ENCODE measurements around the gene CDK4. TPM values are rescaled to one million over a fixed set of nuclear protein-coding genes. Genes with fewer than 3 reads are reported as not detected.

The CDK4 gene
- total RNA-seq, 1 experiment from 2014 or later, result 4,723 TPM

DNA sequence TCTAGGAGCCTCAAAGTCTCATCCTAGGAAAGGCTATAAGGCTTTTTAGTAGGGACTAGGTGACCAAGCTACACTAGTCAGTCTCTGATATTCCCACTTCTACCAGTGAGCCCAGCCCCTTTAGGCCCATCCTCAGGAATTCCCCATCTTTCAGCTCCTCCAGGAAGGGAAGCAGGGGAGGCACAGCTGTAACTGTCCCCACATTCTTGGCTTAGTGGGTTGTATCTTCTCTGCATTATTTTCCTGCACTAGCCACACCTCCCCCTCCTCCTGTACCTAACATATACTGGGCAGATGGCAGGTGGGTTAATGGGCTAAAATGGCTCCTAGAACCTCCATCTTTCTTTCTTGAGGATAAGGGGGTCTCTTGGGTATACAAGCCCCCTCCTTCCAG is 15.2 kb upstream of the CDK4 start:
- peaks cover 43% of the 10 kb centered on the region for H3K4me1 ChIP-seq (replicated peaks)
- H3K4me3 ChIP-seq, result no peak overlapping the region
- peak in 1 of 2 experiments; percentile 85 for DNase-seq (ENCODE audit: low read depth in 1 of 2, low spot score in 2 of 2)
- H3K9me3 ChIP-seq (replicated peaks), result peaks cover 25% of the 10 kb centered on the region
- peaks cover 51% of the 10 kb centered on the region for H3K27me3 ChIP-seq (replicated peaks)
- no peak overlapping the region for H3K27ac ChIP-seq
- H3K36me3 ChIP-seq, result peaks cover 63% of the 10 kb centered on the region

DNA sequence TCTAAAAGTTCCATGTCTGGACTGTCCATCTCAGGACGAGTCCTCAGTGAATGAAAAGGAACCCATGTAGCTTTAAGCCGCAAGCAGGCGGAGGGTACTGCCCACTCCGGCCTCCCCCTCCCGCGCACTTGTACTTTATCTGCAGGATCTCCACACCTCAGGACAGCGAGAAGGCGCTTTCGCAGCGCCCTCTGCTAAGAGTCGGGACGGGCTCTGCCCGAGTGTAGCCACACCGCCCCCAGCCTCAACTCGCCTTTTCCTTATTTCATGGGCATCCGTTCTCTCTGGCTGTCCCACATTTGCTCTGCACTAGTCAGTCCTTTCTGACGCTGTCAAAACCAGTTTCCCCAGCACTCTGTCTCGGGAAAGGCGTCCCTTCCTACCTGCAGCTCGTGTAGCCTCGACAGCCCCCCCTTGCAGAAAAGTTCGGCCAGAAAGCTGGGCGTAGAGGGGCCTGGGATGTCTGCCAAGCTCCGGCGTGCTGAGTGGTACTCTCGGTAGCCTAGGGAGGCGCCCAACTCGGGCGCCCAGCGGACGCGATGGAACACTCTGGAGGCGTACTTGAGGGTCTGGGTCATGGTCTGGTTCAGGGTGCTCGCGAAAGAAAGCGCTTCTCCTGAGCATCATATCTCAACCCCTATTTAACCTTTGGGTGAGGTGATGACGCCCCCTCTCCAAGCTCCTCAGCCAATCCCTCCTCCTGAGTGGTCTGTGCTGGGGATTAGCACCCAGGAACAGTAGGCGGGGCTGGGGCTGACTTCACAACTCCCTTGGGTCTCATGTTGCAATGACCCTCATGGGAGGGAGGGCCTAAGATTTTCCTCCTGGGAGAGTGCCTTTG is 14.6 kb upstream of the CDK4 start, which contains the start of gene CYP27B1:
CYP27B1 (minus strand) TSS at position 615 of the 841 bp plus-strand sequence; CDS start at position 578, 37 bp downstream.
- peaks cover 41% of the 10 kb centered on the region for H3K4me1 ChIP-seq (replicated peaks)
- no peak for DNase-seq (ENCODE audit: low read depth in 1 of 2, low spot score in 2 of 2)
- H3K36me3 ChIP-seq, result peaks cover 63% of the 10 kb centered on the region
- H3K4me3 ChIP-seq, result no peak within 1 kb of the TSS
- no peak within 1 kb of the TSS for H3K27ac ChIP-seq
- H3K9me3 ChIP-seq (replicated peaks), result peaks cover 25% of the 10 kb centered on the region
- peaks cover 51% of the 10 kb centered on the region for H3K27me3 ChIP-seq (replicated peaks)

DNA sequence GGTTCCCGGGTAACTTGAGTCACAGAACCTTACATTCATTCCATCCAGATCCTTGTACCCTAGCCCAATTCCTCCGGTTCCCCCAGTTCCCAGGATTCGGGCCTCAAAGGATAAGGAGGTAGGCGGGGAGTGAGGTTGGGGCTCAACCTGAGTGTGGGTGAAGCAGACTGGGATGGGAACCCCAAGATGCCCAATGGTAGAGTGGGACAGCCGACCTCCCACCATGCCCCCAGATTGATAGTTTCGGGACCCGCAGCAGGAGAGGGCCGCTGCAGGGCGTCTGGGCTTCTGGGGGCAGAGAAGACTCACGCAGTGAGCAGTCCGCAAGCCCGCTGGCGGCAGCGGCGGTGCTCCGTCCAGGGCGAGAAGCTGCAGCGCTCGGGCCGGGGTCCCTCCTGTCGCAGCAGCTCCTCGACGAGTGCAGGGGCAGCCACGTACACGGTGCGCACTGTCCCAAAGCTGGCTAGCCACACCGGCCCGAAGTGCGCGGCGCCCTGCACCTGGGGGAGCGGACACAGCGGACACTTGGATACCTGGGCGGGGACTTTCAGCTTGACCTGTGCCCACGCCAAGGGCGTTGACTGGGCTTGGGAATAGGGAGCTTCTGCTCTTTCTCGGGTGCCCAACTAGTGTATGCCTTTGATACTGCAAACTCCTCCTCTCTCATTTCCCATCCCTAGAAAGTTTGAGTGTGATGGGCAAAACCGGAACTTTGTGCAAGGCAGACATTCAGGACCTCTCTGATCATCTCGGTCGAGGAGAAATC is 13.8 kb upstream of the CDK4 start:
- Histone ChIP-seq H3K9me3 (replicated peaks) (peaks cover 25% of the 10 kb centered on the region), H3K4me1 (replicated peaks) (peaks cover 34% of the 10 kb centered on the region), H3K36me3 (peaks cover 61% of the 10 kb centered on the region), H3K27me3 (replicated peaks) (peaks cover 51% of the 10 kb centered on the region), H3K27ac (no peak overlapping the region), H3K4me3 (no peak overlapping the region)
- DNase-seq (ENCODE audit: low read depth in 1 of 2, low spot score in 2 of 2), result no peak

- H3K36me3 ChIP-seq, result peaks cover 54% of the 10 kb centered on the region
- H3K27me3 ChIP-seq (replicated peaks), result peaks cover 51% of the 10 kb centered on the region
- peak overlapping the region; percentile 21 for H3K4me3 ChIP-seq
- peak in 1 of 2 experiments; percentile 99 for DNase-seq (ENCODE audit: low read depth in 1 of 2, low spot score in 2 of 2)
- H3K9me3 ChIP-seq (replicated peaks), result peaks cover 25% of the 10 kb centered on the region
- H3K4me1 ChIP-seq (replicated peaks), result peaks cover 31% of the 10 kb centered on the region
- H3K27ac ChIP-seq, result no peak overlapping the region
These were observed 13.0 kb upstream of the CDK4 start for GRCh38 chr12:57765003-57765697.

- Histone ChIP-seq H3K27ac (no peak overlapping the region), H3K9me3 (replicated peaks) (peaks cover 25% of the 10 kb centered on the region), H3K36me3 (peaks cover 49% of the 10 kb centered on the region), H3K4me3 (peak overlapping the region; percentile 21), H3K27me3 (replicated peaks) (peaks cover 52% of the 10 kb centered on the region), H3K4me1 (replicated peaks) (peaks cover 31% of the 10 kb centered on the region)
- DNase-seq (ENCODE audit: low read depth in 1 of 2, low spot score in 2 of 2), result no peak
These were observed 12.5 kb upstream of the CDK4 start for GRCh38 chr12:57764662-57765002.

DNA sequence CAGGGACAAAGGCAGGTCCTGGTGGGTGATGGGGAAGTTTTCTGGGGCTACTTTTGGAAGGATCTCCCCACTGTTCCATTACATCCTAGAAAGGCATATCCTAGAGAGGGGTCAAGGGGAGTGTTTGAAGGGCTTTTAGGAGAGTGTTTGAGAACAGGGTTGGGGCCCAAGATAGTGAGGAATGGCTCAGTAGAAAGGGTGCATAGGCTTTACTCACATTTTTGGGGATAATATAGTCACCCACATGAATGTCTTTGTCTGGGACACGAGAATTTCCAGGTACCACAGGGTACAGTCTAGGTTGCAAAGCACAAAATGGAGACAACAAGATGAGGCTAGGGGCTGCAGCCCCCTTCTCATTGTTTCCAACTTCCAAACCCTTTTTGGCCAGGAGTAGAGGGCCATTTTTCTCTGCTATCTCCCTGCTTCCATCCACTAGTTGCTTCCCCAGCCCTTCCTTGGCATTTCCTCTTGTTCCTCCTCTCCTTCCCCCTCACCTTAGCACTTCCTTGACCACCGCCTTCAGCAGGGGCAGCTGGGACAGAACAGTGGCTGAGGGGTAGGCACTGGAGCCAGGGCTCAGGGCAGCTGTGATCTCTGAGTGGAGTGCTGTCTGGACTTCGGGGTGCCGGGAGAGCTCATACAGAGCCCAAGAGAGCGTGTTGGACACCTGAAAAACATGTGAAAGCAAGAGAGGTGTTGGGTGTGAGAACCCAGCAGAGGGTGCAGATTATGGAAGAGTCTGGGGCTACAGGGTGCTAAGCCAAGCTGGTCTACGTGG is 12.0 kb upstream of the CDK4 start:
- peak; percentile 69 to 80 for DNase-seq (ENCODE audit: low read depth in 1 of 2, low spot score in 2 of 2)
- no peak overlapping the region for H3K27ac ChIP-seq

DNA sequence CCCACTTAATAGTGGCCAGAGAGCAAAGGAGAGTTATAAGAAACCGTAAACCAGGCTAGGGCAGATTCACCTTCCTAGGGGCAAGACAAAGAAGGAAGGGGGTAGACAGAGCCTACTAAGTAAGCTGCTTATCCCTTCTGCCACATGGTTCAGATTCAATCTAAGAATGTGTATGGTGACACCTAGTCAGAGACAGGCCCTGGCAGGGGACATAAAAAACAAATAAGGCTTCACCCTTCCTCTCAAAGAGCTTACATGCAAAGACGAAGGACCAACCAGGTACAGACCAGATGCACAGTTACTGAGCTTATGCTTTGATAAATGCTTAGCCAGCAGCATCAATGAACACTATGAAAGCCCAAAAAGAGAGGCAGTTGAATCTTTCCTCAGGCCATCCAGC is 10.4 kb upstream of the CDK4 start:
- H3K9me3 ChIP-seq (replicated peaks), result peaks cover 25% of the 10 kb centered on the region
- peaks cover 31% of the 10 kb centered on the region for H3K4me1 ChIP-seq (replicated peaks)
- DNase-seq (ENCODE audit: low read depth in 1 of 2, low spot score in 2 of 2), result peak in 1 of 2 experiments; percentile 81
- peaks cover 42% of the 10 kb centered on the region for H3K36me3 ChIP-seq
- no peak overlapping the region for H3K27ac ChIP-seq
- H3K4me3 ChIP-seq, result no peak overlapping the region
- H3K27me3 ChIP-seq (replicated peaks), result peaks cover 52% of the 10 kb centered on the region

More for the DNA sequence above, 12.0 kb upstream of the CDK4 start:
- Histone ChIP-seq H3K4me1 (replicated peaks) (peaks cover 31% of the 10 kb centered on the region), H3K9me3 (replicated peaks) (peaks cover 25% of the 10 kb centered on the region), H3K27me3 (replicated peaks) (peaks cover 53% of the 10 kb centered on the region), H3K4me3 (no peak overlapping the region), H3K36me3 (peaks cover 45% of the 10 kb centered on the region)

DNA sequence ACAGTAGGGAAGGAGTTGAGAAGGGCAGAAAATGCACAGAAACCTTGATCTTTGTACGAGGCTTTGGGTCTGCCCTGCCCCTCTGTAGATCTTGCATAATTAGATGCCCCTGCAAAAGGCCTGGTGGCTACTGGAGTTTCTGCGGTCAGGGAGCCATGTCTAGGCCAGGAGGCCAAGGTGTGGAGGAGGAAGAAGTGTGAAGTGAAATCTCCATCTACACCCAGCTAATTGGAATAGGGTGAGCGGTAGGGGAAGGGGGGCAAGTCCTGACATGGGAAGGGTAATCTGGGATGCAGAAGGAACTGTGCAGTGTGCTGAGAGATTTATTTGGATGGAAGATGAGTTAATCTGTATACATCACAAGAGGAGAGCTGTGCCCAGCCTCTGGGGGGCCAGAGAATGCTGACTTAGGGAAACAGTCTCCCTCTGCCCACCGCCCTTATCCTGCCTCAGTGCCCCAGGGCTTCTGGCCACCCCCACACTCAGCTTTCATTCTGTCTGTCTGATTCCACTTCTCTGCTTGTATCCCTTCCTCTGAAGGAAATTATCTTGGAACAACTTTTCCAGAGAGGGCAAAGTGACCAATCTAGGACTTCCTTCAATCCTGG is 9.4 kb upstream of the CDK4 start:
- Histone ChIP-seq H3K27ac (no peak overlapping the region), H3K9me3 (replicated peaks) (peaks cover 22% of the 10 kb centered on the region), H3K27me3 (replicated peaks) (peaks cover 45% of the 10 kb centered on the region), H3K36me3 (peaks cover 34% of the 10 kb centered on the region), H3K4me1 (replicated peaks) (peaks cover 23% of the 10 kb centered on the region), H3K4me3 (no peak overlapping the region)
- no peak for DNase-seq (ENCODE audit: low read depth in 1 of 2, low spot score in 2 of 2)

- H3K9me3 ChIP-seq (replicated peaks), result peaks cover 12% of the 10 kb centered on the region
- peaks cover 24% of the 10 kb centered on the region for H3K36me3 ChIP-seq
- H3K27ac ChIP-seq, result no peak overlapping the region
- H3K4me1 ChIP-seq (replicated peaks), result peaks cover 20% of the 10 kb centered on the region
- peaks cover 43% of the 10 kb centered on the region for H3K27me3 ChIP-seq (replicated peaks)
- DNase-seq (ENCODE audit: low read depth in 1 of 2, low spot score in 2 of 2), result peak in 1 of 2 experiments; percentile 80
- no peak overlapping the region for H3K4me3 ChIP-seq
These were observed 8.4 kb upstream of the CDK4 start for GRCh38 chr12:57760347-57760982.

- Histone ChIP-seq H3K36me3 (peaks cover 15% of the 10 kb centered on the region), H3K27me3 (replicated peaks) (peaks cover 36% of the 10 kb centered on the region), H3K4me1 (replicated peaks) (peaks cover 13% of the 10 kb centered on the region), H3K27ac (no peak overlapping the region), H3K9me3 (replicated peaks) (peaks cover 2% of the 10 kb centered on the region; the same call in 1 of the 2 replicates), H3K4me3 (no peak overlapping the region)
- no peak for DNase-seq (ENCODE audit: low read depth in 1 of 2, low spot score in 2 of 2)
These were observed 7.4 kb upstream of the CDK4 start for GRCh38 chr12:57759360-57759980.

- peaks cover 36% of the 10 kb centered on the region for H3K27me3 ChIP-seq (replicated peaks)
- DNase-seq (ENCODE audit: low read depth in 1 of 2, low spot score in 2 of 2), result peak in 1 of 2 experiments; percentile 73
- peaks cover 15% of the 10 kb centered on the region for H3K36me3 ChIP-seq
- no peak overlapping the region for H3K4me3 ChIP-seq
- peaks cover 17% of the 10 kb centered on the region for H3K4me1 ChIP-seq (replicated peaks)
- H3K9me3 ChIP-seq (replicated peaks), result no peaks in the 10 kb centered on the region
- no peak overlapping the region for H3K27ac ChIP-seq
These were observed 6.6 kb upstream of the CDK4 start for GRCh38 chr12:57758552-57759359.
